Ovary (tissue), 3 donors: ENCODE measurements around the gene BAIAP2L1.

Experiments
- CTCF ChIP-seq, 3 donors: fragments of 450-650 bp in 2 of 3; fragments of 200-600 bp in 1 of 3; IDR thresholded peaks; one replicate each; pipeline versions ENCODE4 v1.5.1 to v1.8.0; 2016 to 2022; ENCODE audit warnings: antibody characterized with exemption in 3 of 3, mild to moderate bottlenecking in 1 of 3
- EP300 ChIP-seq: sonication (generic); formaldehyde crosslinking; IDR thresholded peaks from one replicate; pipeline ENCODE4 v1.6.1; 2017; ENCODE audit warnings: antibody characterized with exemption
- POLR2A ChIP-seq: fragments of 450-650 bp; IDR thresholded peaks from one replicate; pipeline ENCODE4 v1.6.1; 2017; ENCODE audit warnings: antibody characterized with exemption, mild to moderate bottlenecking, moderate library complexity
- donor health status: DM: no; HTN: no; CAD: no.

GRCh38 chr7:98394377-98394836 lies 6.5 kb downstream of the BAIAP2L1 start:
- TF ChIP-seq CTCF (IDR thresholded peaks at IDR 0.05) (no peak), EP300 (no peak), POLR2A (no peak)
